ENCODE data around the gene UBA1.
A peak's percentile ranks its signal among the peaks of the same experiment; 100 is the strongest.

The UBA1 gene

DNA sequence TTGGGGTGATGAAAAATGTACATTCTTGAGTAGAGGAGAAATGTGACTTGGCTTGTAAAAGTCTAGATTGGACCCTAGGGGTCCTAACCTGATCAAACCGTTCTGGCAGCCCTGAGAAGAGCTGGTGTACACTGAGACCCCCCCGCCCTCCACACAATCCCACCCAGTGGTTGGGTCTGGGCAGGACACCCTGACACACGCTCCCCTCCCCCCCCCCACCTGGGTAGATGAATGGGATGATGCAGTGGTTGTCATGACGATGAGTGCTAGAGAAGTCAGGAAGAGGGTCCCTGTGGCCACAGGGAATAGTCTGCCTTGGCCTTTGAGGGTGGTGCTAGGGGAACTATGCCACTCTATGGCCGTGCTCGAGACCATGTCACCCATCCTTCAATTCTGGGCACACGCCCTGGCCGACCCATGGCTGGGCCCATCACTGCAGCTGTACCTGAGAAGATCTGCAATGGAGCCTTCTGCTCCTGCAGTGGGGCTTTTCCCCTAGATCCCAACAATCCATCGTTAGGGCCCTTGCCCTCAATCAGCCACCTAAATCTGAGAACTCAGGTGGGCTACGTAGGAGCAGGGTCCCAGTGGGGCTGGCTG, 29.2 kb downstream of the UBA1 start:
- H3K36me3 Mint-ChIP-seq (ENCODE audit: low read depth) = peaks cover 79% of the 10 kb centered on the region
- no peaks in the 10 kb centered on the region for H3K27me3 Mint-ChIP-seq
- H3K4me1 Mint-ChIP-seq (ENCODE audit: low read depth) = peaks cover 25% of the 10 kb centered on the region
- H3K27ac Mint-ChIP-seq = no peak overlapping the region
- no peak for DNase-seq
- H3K9me3 Mint-ChIP-seq = no peaks in the 10 kb centered on the region
- no peak overlapping the region for H3K4me3 Mint-ChIP-seq

DNA sequence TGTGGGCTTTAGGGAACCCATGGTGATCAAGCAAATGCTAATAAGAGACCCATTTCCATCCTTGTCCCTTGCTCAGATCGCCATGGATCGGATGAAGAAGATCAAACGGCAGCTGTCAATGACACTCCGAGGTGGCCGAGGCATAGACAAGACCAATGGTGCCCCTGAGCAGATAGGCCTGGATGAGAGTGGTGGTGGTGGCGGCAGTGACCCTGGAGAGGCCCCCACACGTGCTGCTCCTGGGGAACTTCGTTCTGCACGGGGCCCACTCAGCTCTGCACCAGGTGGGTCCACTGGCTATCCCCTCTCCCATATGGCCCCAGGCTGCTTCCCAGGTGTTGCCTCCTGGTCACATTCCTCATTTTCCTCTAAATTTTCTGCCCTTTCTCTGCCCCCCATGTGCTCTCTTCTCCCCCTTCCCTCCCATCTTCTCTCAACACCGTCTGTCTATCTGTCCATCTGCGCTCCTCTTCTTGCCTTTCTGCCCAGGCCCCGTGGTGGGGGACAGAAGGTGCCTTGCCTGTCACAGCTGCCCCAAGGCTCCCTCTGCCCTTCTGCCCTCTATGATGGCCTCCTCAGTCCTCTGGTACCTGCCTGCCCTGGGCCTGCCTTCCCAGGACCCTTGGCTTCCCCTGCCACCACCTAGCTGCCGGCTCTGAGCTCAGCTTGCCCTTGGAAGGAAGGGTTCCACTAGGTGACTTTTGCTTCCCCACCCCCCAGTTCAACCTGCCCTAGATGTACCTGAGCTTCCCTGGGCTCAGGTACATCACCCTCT, 30.0 kb downstream of the UBA1 start:
- H3K27ac Mint-ChIP-seq = peak overlapping the region; percentile 23
- H3K27me3 Mint-ChIP-seq = no peaks in the 10 kb centered on the region
- DNase-seq = no peak
- H3K36me3 Mint-ChIP-seq (ENCODE audit: low read depth) = peaks cover 84% of the 10 kb centered on the region
- no peak overlapping the region for H3K4me3 Mint-ChIP-seq
- H3K9me3 Mint-ChIP-seq = no peaks in the 10 kb centered on the region
- H3K4me1 Mint-ChIP-seq (ENCODE audit: low read depth) = peaks cover 23% of the 10 kb centered on the region

DNA sequence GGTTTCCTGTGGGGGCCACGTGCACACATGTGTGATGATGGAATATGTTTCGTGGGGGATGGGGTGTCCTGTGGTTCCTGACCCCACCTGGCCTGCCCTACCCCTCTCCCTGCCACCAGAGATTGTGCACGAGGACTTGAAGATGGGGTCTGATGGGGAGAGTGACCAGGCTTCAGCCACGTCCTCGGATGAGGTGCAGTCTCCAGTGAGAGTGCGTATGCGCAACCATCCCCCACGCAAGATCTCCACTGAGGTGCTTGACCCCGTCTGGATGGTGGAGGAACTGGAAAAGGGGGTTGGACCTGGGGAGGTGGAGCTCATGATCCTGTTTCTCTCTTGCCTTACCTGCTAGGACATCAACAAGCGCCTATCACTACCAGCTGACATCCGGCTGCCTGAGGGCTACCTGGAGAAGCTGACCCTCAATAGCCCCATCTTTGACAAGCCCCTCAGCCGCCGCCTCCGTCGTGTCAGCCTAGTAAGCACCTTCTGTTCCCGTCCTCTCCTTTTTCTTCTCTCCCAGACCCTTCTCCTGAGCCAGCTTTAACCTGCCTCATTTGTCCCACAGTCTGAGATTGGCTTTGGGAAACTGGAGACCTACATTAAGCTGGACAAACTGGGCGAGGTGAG, 30.8 kb downstream of the UBA1 start:
- Mint-ChIP-seq H3K36me3 (ENCODE audit: low read depth) (peaks cover 87% of the 10 kb centered on the region), H3K9me3 (no peaks in the 10 kb centered on the region), H3K4me3 (no peak overlapping the region), H3K4me1 (ENCODE audit: low read depth) (peaks cover 19% of the 10 kb centered on the region), H3K27ac (no peak overlapping the region), H3K27me3 (no peaks in the 10 kb centered on the region)
- DNase-seq = no peak

DNA sequence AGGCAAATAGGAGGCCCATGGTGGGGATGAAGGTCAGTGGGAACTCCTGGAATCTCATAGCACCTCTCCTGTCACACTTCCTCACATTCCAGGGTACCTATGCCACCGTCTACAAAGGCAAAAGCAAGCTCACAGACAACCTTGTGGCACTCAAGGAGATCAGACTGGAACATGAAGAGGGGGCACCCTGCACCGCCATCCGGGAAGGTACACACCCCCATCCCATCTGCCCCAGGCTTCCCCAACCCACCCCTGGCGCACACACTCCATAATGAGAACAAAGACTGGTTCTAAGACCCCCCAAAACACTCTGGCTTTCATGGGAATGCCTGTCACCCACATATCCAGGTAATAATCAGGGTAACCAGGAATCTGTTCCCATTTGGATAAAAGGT, 31.3 kb downstream of the UBA1 start:
- no peaks in the 10 kb centered on the region for H3K9me3 Mint-ChIP-seq
- no peaks in the 10 kb centered on the region for H3K27me3 Mint-ChIP-seq
- peaks cover 14% of the 10 kb centered on the region for H3K4me1 Mint-ChIP-seq (ENCODE audit: low read depth)
- no peak overlapping the region for H3K27ac Mint-ChIP-seq
- peaks cover 90% of the 10 kb centered on the region for H3K36me3 Mint-ChIP-seq (ENCODE audit: low read depth)
- DNase-seq = no peak
- no peak overlapping the region for H3K4me3 Mint-ChIP-seq

DNA sequence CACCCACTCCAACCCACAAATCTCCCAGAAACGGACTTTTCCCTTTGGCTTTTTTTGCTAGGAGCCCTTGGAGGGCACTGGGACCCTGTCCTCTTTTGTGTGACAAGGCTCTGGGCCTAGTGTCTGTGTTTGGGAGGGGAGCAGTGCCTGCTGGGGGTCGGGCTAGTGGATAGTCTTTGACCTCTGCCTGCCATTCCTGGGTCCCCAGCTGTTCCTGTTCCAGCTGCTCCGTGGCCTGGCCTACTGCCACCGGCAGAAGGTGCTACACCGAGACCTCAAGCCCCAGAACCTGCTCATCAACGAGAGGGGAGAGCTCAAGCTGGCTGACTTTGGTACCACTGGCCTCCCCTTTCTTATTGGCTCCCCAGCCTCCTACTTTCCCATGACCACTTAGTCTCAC, 32.4 kb downstream of the UBA1 start:
- Mint-ChIP-seq H3K27me3 (peaks cover under 1% of the 10 kb centered on the region), H3K27ac (no peak overlapping the region), H3K4me3 (no peak overlapping the region)

DNA sequence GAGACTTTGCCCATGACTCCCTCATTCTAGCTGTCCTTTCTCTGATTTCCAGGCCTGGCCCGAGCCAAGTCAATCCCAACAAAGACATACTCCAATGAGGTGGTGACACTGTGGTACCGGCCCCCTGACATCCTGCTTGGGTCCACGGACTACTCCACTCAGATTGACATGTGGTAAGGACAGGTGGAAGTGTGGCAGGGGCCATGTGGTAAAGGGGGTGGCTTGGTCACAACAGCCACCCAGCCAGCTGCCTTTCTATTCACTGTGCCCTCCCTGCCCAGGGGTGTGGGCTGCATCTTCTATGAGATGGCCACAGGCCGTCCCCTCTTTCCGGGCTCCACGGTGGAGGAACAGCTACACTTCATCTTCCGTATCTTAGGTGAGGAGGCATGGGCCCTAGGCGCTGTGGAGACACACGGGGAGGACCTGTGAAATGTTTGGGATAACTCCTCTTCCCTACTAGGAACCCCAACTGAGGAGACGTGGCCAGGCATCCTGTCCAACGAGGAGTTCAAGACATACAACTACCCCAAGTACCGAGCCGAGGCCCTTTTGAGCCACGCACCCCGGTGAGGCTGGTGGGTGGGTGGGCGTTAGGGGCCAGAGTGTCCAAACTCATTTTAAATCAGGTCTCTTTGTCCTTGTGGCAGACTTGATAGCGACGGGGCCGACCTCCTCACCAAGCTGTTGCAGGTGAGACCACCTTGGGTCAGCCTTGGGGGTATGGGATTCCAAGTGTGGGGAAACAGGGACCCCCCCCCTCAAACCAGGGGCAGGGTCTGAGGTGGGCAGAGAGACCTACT, 33.1 kb downstream of the UBA1 start:
- DNase-seq = no peak
- Mint-ChIP-seq H3K9me3 (no peaks in the 10 kb centered on the region), H3K36me3 (ENCODE audit: low read depth) (peaks cover 90% of the 10 kb centered on the region), H3K4me3 (no peak overlapping the region), H3K4me1 (ENCODE audit: low read depth) (peaks cover 3% of the 10 kb centered on the region), H3K27me3 (peaks cover 3% of the 10 kb centered on the region), H3K27ac (no peak overlapping the region)

More for the DNA sequence above, 32.4 kb downstream of the UBA1 start:
- Mint-ChIP-seq H3K36me3 (ENCODE audit: low read depth) (peaks cover 92% of the 10 kb centered on the region), H3K9me3 (no peaks in the 10 kb centered on the region), H3K4me1 (ENCODE audit: low read depth) (peaks cover 3% of the 10 kb centered on the region)
- DNase-seq = no peak

DNA sequence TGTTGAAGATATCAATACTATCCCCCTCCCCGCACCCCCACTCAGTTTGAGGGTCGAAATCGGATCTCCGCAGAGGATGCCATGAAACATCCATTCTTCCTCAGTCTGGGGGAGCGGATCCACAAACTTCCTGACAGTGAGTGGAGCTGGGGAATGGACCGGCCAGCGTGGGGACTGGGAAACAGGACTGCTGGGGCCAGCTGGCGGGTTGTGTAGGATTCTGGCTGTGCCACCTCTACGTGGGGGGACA, 33.6 kb downstream of the UBA1 start:
- Mint-ChIP-seq H3K4me3 (no peak overlapping the region), H3K4me1 (ENCODE audit: low read depth) (no peaks in the 10 kb centered on the region), H3K27me3 (peaks cover 3% of the 10 kb centered on the region), H3K36me3 (ENCODE audit: low read depth) (peaks cover 86% of the 10 kb centered on the region), H3K27ac (no peak overlapping the region), H3K9me3 (no peaks in the 10 kb centered on the region)
- no peak for DNase-seq

DNA sequence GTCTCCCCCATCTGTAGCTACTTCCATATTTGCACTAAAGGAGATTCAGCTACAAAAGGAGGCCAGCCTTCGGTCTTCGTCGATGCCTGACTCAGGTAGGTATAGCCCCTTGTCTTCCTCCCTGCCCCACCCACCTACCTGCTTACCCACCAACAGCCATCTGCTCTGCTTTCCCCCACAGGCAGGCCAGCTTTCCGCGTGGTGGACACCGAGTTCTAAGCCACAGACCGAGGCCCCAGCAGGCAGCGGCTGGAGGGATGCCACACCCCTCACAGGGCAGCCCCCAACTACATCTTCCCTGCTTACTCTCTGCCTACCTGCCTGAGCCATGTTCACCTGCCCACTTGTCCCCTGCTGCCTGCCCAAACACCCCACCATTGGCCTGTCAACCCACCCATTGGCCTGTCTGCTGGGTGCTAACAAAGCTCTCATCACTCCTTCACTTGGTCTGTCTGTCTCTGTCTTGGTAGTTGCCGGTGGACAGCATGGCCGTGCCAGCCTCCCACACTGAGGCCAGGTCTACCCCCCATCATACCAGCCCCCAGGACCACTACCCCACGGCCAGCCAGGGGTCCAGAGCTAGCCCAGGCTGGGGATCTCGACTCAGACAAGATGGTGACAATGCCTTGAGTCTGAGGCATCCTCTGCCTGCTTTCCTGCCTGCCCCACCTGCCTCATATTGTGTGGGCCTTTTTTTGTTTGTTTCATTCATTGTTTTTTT, 35.1 kb downstream of the UBA1 start:
- Mint-ChIP-seq H3K27me3 (peaks cover 8% of the 10 kb centered on the region), H3K27ac (no peak overlapping the region), H3K36me3 (ENCODE audit: low read depth) (peaks cover 78% of the 10 kb centered on the region), H3K4me1 (ENCODE audit: low read depth) (peaks cover 9% of the 10 kb centered on the region), H3K4me3 (no peak overlapping the region), H3K9me3 (no peaks in the 10 kb centered on the region)
- peak; percentile 20 for DNase-seq

DNA sequence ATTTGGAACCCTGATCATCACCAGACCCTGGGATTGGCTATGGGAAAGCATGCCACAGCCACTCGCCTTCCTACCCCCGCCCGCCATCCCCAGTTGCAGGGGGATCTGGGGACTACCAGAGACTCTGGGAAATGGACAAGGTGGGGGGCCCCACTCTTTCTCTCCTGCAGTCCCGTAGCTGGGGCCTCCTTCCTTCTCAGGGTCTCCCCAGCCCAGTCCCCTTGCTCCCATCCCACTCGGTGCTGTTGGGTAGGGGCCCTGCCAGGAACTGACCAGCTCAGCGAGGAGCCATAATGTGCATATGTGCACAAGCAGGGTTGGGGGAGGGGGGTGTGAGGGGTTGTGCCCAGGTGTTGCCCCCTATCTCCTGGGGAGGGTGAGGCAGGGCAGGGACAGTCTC, 35.8 kb downstream of the UBA1 start:
- Mint-ChIP-seq H3K27me3 (peaks cover 8% of the 10 kb centered on the region), H3K4me1 (ENCODE audit: low read depth) (peaks cover 9% of the 10 kb centered on the region), H3K27ac (no peak overlapping the region), H3K4me3 (no peak overlapping the region), H3K36me3 (ENCODE audit: low read depth) (peaks cover 73% of the 10 kb centered on the region), H3K9me3 (no peaks in the 10 kb centered on the region)
- peak; percentile 22 for DNase-seq

DNA sequence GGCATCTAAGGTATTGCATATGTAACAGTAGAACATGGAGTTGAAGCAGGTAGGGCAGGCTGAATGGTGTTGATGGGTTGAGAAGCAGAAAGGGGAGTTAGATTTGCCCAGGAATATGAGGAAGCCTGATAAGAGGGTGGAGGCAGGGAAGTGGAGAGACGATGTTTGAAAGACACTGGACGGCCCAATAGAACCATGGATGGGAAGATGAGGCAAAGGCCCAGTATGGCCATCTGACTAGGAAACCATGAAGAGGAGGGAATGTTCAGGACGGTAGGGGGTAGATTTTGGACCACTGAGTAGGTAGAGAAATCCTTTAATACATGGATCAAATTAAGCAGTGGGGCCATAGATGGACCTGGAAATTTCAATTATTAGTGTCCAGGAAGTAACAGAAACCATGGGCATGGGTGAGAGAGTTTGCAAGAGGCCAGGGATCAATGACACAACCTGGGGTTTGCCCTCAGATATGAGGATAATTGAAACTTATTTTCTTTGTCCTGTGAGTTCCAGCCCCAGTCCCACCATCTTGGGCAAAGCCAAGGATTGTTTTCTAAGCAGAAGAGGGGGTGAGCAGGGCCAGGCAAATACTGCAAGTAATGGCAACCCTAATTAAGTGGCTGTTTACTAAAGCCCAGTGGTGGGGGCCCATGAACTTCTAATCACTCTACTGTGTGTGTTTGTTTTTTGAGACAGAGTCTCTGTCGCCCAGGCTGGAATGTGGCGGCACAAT, 36.7 kb downstream of the UBA1 start:
- Mint-ChIP-seq H3K9me3 (no peaks in the 10 kb centered on the region), H3K27ac (no peak overlapping the region), H3K4me1 (ENCODE audit: low read depth) (peaks cover 11% of the 10 kb centered on the region), H3K27me3 (peaks cover 8% of the 10 kb centered on the region), H3K4me3 (no peak overlapping the region), H3K36me3 (ENCODE audit: low read depth) (peaks cover 64% of the 10 kb centered on the region)
- peak; percentile 18 for DNase-seq

DNA sequence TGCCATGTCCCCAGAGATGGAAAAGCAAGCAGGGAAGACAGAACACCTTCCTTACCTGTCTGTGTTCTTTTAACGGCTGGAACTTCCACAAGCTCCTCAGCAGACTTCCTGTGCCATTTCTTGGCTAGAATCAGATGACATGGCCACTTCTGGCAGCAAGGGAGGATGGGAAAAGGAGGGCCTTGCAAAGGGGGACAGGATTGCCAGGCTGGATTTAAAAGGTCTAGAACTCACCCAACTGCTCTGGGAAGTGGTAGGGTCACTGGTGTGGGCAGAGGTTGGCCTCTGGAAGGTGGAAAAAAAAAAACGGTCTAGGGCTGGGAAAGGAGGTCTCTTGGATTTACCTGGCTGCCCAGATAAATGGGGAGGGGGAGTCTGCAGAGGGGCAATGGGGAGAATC, 37.5 kb downstream of the UBA1 start:
- H3K4me3 Mint-ChIP-seq = no peak overlapping the region

DNA sequence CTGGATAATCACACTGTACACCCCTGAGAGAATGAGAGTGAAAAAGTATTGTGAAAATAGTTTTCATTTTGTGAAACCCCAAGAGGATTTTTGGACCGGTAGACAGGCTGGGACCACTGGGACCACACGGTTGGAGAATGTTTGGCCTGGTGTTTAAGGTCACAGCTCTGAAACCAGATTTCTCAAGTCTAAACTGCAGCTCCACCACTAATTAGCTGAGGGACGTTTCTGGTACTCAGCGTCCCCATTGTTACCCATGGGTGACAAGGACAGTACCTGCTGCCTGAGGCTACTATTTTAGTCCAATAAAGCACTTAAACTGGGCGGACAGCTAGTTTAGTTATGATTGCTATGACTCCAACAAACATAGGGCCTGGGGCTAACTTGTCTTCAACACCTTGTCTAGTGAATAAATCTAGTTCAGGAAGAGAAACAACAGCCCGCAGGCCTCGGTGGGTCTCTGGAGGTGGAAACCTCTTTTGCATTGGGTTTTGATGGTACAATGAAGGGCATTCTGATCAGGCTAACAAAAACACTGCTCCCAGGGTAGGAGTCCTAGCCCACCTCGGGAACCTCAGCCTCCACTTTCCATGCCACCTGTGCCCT, 38.7 kb downstream of the UBA1 start:
- Mint-ChIP-seq H3K9me3 (no peaks in the 10 kb centered on the region), H3K27me3 (peaks cover 21% of the 10 kb centered on the region), H3K36me3 (ENCODE audit: low read depth) (peaks cover 44% of the 10 kb centered on the region), H3K4me1 (ENCODE audit: low read depth) (peaks cover 31% of the 10 kb centered on the region), H3K27ac (peak overlapping the region; percentile 92), H3K4me3 (peak overlapping the region; percentile 82)
- DNase-seq = no peak

More for the DNA sequence above, 37.5 kb downstream of the UBA1 start:
- Mint-ChIP-seq H3K4me1 (ENCODE audit: low read depth) (peaks cover 20% of the 10 kb centered on the region), H3K27ac (no peak overlapping the region), H3K9me3 (no peaks in the 10 kb centered on the region), H3K27me3 (peaks cover 11% of the 10 kb centered on the region), H3K36me3 (ENCODE audit: low read depth) (peaks cover 56% of the 10 kb centered on the region)
- DNase-seq = peak; percentile 17

DNA sequence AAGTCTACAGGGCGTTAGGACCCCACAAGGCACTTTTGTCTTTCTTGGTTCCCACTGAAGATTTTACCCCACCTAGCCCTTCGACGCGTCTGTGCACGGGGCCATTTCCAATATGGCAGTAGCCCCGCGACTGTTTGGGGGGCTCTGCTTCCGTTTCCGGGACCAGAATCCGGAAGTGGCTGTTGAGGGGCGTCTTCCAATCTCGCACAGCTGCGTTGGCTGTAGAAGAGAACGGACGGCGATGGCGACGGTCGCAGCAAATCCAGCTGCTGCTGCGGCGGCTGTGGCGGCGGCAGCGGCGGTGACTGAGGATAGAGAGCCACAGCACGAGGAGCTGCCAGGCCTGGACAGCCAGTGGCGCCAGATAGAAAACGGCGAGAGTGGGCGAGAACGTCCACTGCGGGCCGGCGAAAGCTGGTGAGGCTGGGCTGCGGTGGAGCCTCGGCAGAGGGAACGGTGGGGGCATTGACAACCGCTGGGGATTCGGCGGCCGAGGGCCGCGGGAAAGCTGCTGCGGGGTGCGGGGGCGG, 39.2 kb downstream of the UBA1 start, which contains the start of gene USP11:
USP11 (plus strand) TSS at position 207 of the 530 bp plus-strand sequence; CDS start at position 242, 35 bp downstream.
- no peaks in the 10 kb centered on the region for H3K9me3 Mint-ChIP-seq
- DNase-seq = peak; percentile 61
- H3K4me3 Mint-ChIP-seq = peak within 1 kb of the TSS; percentile 82
- H3K27me3 Mint-ChIP-seq = peaks cover 21% of the 10 kb centered on the region
- H3K36me3 Mint-ChIP-seq (ENCODE audit: low read depth) = peaks cover 40% of the 10 kb centered on the region
- H3K27ac Mint-ChIP-seq = peak within 1 kb of the TSS; percentile 92
- H3K4me1 Mint-ChIP-seq (ENCODE audit: low read depth) = peaks cover 32% of the 10 kb centered on the region

Measured in activated T-cell treated with anti-CD3 and anti-CD28 coated beads, Interleukin-2, amount 50 U/mL, for 24 hours (primary cell).